ENCODE data around the gene VIL1.

VIL1 gene

DNA sequence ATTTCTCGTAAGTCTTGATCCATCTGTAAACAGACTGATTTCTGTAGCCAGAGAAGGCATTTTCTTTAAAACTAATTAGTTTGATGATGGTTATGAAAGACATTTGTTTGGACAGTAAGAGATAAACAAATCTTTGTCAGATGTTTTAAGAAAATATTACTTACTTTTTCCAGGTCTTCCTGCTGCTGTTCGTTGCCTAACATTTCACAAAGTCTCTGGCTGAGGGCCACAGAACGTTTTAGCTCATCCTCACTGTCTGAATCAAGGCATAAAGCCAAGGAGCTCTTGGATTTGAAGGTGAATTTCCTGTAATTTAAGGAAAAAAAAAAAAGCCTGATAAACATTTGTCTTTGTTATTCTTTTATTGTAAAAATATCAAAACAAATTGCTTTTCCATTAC, 57.8 kb downstream of the VIL1 start:
- no peaks in the 10 kb centered on the region for H3K9me3 ChIP-seq (ENCODE audit: insufficient read depth, low read length)
- no peaks in the 10 kb centered on the region for H3K79me2 ChIP-seq (ENCODE audit: insufficient read depth, low read length)
- no peaks in the 10 kb centered on the region for H4K20me1 ChIP-seq (ENCODE audit: low read depth, low read length)
- no peak overlapping the region for H3K27ac ChIP-seq (ENCODE audit: low read depth, low read length)
- H3K36me3 ChIP-seq (ENCODE audit: low read length) = peaks cover 45% of the 10 kb centered on the region
- H3K27me3 ChIP-seq (ENCODE audit: low read length) = no peaks in the 10 kb centered on the region
- no peak overlapping the region for H3K4me3 ChIP-seq (ENCODE audit: insufficient read depth, low read length, poor library complexity, severe bottlenecking)
- H3K4me2 ChIP-seq (ENCODE audit: low read depth, low read length, poor library complexity, severe bottlenecking) = peak overlapping the region; percentile 14
- H2AFZ ChIP-seq (ENCODE audit: low read depth, low read length, severe bottlenecking) = no peak overlapping the region
- no peak for TF ChIP-seq EZH2phosphoT487 (conservative IDR thresholded peaks at IDR 0.05; ENCODE audit: low read length)
- TF ChIP-seq, protein P1, sequence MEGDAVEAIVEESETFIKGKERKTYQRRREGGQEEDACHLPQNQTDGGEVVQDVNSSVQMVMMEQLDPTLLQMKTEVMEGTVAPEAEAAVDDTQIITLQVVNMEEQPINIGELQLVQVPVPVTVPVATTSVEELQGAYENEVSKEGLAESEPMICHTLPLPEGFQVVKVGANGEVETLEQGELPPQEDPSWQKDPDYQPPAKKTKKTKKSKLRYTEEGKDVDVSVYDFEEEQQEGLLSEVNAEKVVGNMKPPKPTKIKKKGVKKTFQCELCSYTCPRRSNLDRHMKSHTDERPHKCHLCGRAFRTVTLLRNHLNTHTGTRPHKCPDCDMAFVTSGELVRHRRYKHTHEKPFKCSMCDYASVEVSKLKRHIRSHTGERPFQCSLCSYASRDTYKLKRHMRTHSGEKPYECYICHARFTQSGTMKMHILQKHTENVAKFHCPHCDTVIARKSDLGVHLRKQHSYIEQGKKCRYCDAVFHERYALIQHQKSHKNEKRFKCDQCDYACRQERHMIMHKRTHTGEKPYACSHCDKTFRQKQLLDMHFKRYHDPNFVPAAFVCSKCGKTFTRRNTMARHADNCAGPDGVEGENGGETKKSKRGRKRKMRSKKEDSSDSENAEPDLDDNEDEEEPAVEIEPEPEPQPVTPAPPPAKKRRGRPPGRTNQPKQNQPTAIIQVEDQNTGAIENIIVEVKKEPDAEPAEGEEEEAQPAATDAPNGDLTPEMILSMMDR (IDR thresholded peaks at IDR 0.05; ENCODE audit: insufficient read depth, low read length, poor library complexity, severe bottlenecking) = no peak
- no peak overlapping the region for H3K9ac ChIP-seq (ENCODE audit: low read length)
- H3K9me2 ChIP-seq (replicated peaks; ENCODE audit: insufficient read depth, low read length) = no peaks in the 10 kb centered on the region
- 0 out of 2 replicates have a peak, but pooled peaks cover 6% of the 10 kb centered on the region for H3F3A ChIP-seq (ENCODE audit: insufficient read depth)

DNA sequence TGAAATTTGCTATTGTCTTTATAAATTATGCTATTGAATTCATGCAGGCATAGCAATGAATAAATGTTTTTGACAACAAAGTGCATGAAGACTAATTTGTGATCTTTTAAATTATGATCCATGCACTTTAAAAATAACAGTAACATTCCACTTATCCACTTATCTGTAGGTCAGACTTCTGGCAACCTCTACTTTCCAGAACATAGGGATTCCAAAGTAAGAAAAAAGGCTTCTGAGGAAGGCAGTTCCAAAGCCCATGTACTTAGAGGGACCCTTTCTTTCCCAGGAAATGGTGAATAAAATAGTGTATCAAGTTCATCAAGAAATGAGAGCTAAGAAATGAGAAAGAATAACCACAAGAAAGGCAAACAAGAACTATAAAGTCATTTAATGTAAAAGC, 58.3 kb downstream of the VIL1 start:
- Histone ChIP-seq H3K9me3 (ENCODE audit: insufficient read depth, low read length) (no peaks in the 10 kb centered on the region), H4K20me1 (ENCODE audit: low read depth, low read length) (no peaks in the 10 kb centered on the region), H3K4me3 (ENCODE audit: insufficient read depth, low read length, poor library complexity, severe bottlenecking) (no peak overlapping the region), H3K9me2 (replicated peaks; ENCODE audit: insufficient read depth, low read length) (no peaks in the 10 kb centered on the region), H3F3A (ENCODE audit: insufficient read depth) (peaks cover 6% of the 10 kb centered on the region; the same call in 1 of the 2 replicates), H3K27ac (ENCODE audit: low read depth, low read length) (no peak overlapping the region), H3K4me2 (ENCODE audit: low read depth, low read length, poor library complexity, severe bottlenecking) (no peak overlapping the region), H3K79me2 (ENCODE audit: insufficient read depth, low read length) (no peaks in the 10 kb centered on the region), H3K9ac (ENCODE audit: low read length) (no peak overlapping the region), H2AFZ (ENCODE audit: low read depth, low read length, severe bottlenecking) (no peak overlapping the region), H3K36me3 (ENCODE audit: low read length) (peaks cover 50% of the 10 kb centered on the region), H3K27me3 (ENCODE audit: low read length) (no peaks in the 10 kb centered on the region)
- no peak for TF ChIP-seq EZH2phosphoT487 (conservative IDR thresholded peaks at IDR 0.05; ENCODE audit: low read length)
- TF ChIP-seq, protein P1 (IDR thresholded peaks at IDR 0.05; ENCODE audit: insufficient read depth, low read length, poor library complexity, severe bottlenecking) = no peak

DNA sequence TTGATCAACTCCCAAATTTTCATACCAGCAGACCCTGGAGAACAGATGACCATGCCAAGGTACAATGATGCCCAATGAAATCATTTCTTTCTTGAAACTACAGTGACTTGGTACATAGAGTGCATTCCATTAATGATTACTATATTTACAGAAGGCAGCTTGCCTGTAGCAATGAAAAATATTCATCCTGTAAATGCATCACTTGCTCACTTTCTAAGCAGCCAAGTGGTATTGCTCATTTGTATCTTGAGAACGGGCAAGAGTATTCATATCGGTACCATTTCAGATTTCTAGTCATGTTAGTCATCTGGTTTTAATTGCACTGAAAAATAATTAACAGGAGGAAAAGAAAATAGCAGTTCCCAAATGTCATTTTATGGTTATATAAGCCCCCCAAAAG, 59.6 kb downstream of the VIL1 start:
- TF ChIP-seq EZH2phosphoT487 (conservative IDR thresholded peaks at IDR 0.05; ENCODE audit: low read length) = no peak
- TF ChIP-seq, protein P1 (IDR thresholded peaks at IDR 0.05; ENCODE audit: insufficient read depth, low read length, poor library complexity, severe bottlenecking) = no peak
- no peak overlapping the region for H3K4me2 ChIP-seq (ENCODE audit: low read depth, low read length, poor library complexity, severe bottlenecking)
- no peak overlapping the region for H3K27ac ChIP-seq (ENCODE audit: low read depth, low read length)
- no peaks in the 10 kb centered on the region for H4K20me1 ChIP-seq (ENCODE audit: low read depth, low read length)
- no peaks in the 10 kb centered on the region for H3K79me2 ChIP-seq (ENCODE audit: insufficient read depth, low read length)
- no peaks in the 10 kb centered on the region for H3K27me3 ChIP-seq (ENCODE audit: low read length)
- H3K36me3 ChIP-seq (ENCODE audit: low read length) = peaks cover 51% of the 10 kb centered on the region
- H3K9me3 ChIP-seq (ENCODE audit: insufficient read depth, low read length) = no peaks in the 10 kb centered on the region
- H3K9me2 ChIP-seq (replicated peaks; ENCODE audit: insufficient read depth, low read length) = no peaks in the 10 kb centered on the region
- H3F3A ChIP-seq (ENCODE audit: insufficient read depth) = peaks cover 12% of the 10 kb centered on the region; the same call in 1 of the 2 replicates
- no peak overlapping the region for H3K9ac ChIP-seq (ENCODE audit: low read length)
- H3K4me3 ChIP-seq (ENCODE audit: insufficient read depth, low read length, poor library complexity, severe bottlenecking) = no peak overlapping the region
- no peak overlapping the region for H2AFZ ChIP-seq (ENCODE audit: low read depth, low read length, severe bottlenecking)

Data from SU-DHL-6 (cell line).